Stomach (tissue), 4 donors: Measurements from ENCODE around the gene MTMR2.

Source experiments
- CTCF ChIP-seq, 7 experiments: fragments of 450-650 bp in 4 of 7; fragments of 200-600 bp in 3 of 7; sonication (generic) in 3 of 7; IDR thresholded peaks; one replicate each; pipeline ENCODE4 v1.5.1; 2016 to 2019; ENCODE audit warnings: antibody characterized with exemption in 7 of 7, control low read depth in 2 of 7, mild to moderate bottlenecking in 1 of 7
- POLR2A ChIP-seq, 4 donors: fragments of 450-650 bp; IDR thresholded peaks; one replicate each; pipeline ENCODE4 v1.6.1; 2016; ENCODE audit warnings: antibody characterized with exemption in 4 of 4, control low read depth in 2 of 4, mild to moderate bottlenecking in 1 of 4, moderate library complexity in 1 of 4
- POLR2AphosphoS5 ChIP-seq, 3 donors: sonication (generic); formaldehyde crosslinking; IDR thresholded peaks; one replicate each; pipeline ENCODE4 v1.6.1; 2016; ENCODE audit warnings: antibody characterized with exemption in 3 of 3

GRCh38 chr11:95972060-95972459 is 48.2 kb upstream of the MTMR2 start:
- TF ChIP-seq POLR2A (IDR thresholded peaks at IDR 0.05) = no peak
- no peak for TF ChIP-seq POLR2AphosphoS5 (IDR thresholded peaks at IDR 0.05)
- TF ChIP-seq CTCF (IDR thresholded peaks at IDR 0.05) = no peak
